GM18873 (cell line): ENCODE measurements around the gene SCGB1C1.

Source experiments
- ATAC-seq: cut with Tn5 transposase; IDR thresholded peaks from one replicate; pipeline ENCODE4 v1.9.1; 2021; ENCODE audit warnings: mild to moderate bottlenecking, moderate library complexity, moderate number of reproducible peaks; ENCODE audit not compliant: unreplicated experiment, low FRiP score

The SCGB1C1 gene

GRCh38 chr11:204587-205109 lies 11.8 kb downstream of the SCGB1C1 start:
- no peak for ATAC-seq

GRCh38 chr11:205221-206001 lies 12.5 kb downstream of the SCGB1C1 start:
- ATAC-seq: no peak

GRCh38 chr11:206002-206384 lies 13.1 kb downstream of the SCGB1C1 start:
- no peak for ATAC-seq

GRCh38 chr11:206526-207207 lies 13.8 kb downstream of the SCGB1C1 start:
- no peak for ATAC-seq

GRCh38 chr11:207208-207862 lies 14.5 kb downstream of the SCGB1C1 start, which contains the start of the genes BET1L and RIC8A:
Gene BET1L (minus strand): TSS chr11:207399. CDS start chr11:207321, 78 bp downstream.
Gene RIC8A (plus strand): TSS chr11:207708. CDS start chr11:208855, 1,147 bp downstream.
- peak; percentile 81 for ATAC-seq

GRCh38 chr11:207863-208180 lies 14.9 kb downstream of the SCGB1C1 start:
- ATAC-seq: peak; percentile 7

GRCh38 chr11:208181-208916 lies 15.5 kb downstream of the SCGB1C1 start:
- ATAC-seq: no peak

GRCh38 chr11:208917-209260 lies 16.0 kb downstream of the SCGB1C1 start:
- ATAC-seq: no peak

GRCh38 chr11:209275-210121 lies 16.6 kb downstream of the SCGB1C1 start:
- no peak for ATAC-seq

- no peak for ATAC-seq
Observed at GRCh38 chr11:210122-210802, 17.4 kb downstream of the SCGB1C1 start.

- no peak for ATAC-seq
Observed at GRCh38 chr11:210803-211180, 17.9 kb downstream of the SCGB1C1 start.

- ATAC-seq: no peak
Observed at GRCh38 chr11:211295-211694, 18.4 kb downstream of the SCGB1C1 start.

- no peak for ATAC-seq
Observed at GRCh38 chr11:211741-212140, 18.9 kb downstream of the SCGB1C1 start.

GRCh38 chr11:212150-213100 lies 19.5 kb downstream of the SCGB1C1 start:
- ATAC-seq: no peak

- ATAC-seq: no peak
Observed at GRCh38 chr11:213111-213510, 20.2 kb downstream of the SCGB1C1 start.

- no peak for ATAC-seq
Observed at GRCh38 chr11:214083-214482, 21.2 kb downstream of the SCGB1C1 start.

GRCh38 chr11:215581-216037 lies 22.7 kb downstream of the SCGB1C1 start:
- no peak for ATAC-seq
